ENCODE measurements around the gene ATP8B1. TPM values are rescaled to one million over a fixed set of nuclear protein-coding genes. Genes with fewer than 3 reads are reported as not detected.

Gene ATP8B1
- total and polyA plus RNA-seq, 2 experiments from 2014 or later = 1.7 to 3.0 TPM

DNA sequence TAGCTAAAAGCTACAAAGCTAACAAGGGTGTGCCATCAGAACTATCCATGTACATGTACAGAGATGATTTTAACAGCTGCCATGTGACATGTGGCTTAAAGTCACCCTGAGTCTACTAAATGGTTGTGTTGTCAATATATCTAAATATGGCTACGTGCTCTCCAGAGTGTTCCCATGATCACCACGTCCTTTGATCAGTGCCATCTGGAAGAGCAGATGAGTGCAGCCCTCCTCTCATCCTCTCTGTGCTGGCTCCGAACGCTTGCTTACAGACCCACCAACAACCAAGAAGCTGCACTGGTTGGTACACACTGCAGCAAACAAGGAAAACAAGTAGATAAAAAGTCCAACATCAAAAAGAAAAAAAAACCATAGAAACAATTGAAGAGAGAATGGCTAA lies 92.9 kb downstream of the ATP8B1 start:
- H3K36me3 ChIP-seq (ENCODE audit: insufficient read depth) = no peaks in the 10 kb centered on the region
- no peak overlapping the region for H3K27ac ChIP-seq (ENCODE audit: low read depth)
- ATAC-seq = no peak

More for the DNA sequence above, 92.9 kb downstream of the ATP8B1 start:
- Histone ChIP-seq H2AFZ (no peak overlapping the region), H3K79me2 (replicated peaks; ENCODE audit: insufficient read depth) (no peaks in the 10 kb centered on the region), H3K27me3 (ENCODE audit: insufficient read depth) (no peaks in the 10 kb centered on the region), H3K9me2 (ENCODE audit: insufficient read depth) (no peaks in the 10 kb centered on the region), H4K20me1 (replicated peaks; ENCODE audit: insufficient read depth) (0 out of 2 replicates have a peak, but pooled peaks cover 5% of the 10 kb centered on the region), H3K4me1 (ENCODE audit: insufficient read depth) (no peaks in the 10 kb centered on the region), H3K4me3 (no peak overlapping the region), H3F3A (replicated peaks; ENCODE audit: low read depth) (no peaks in the 10 kb centered on the region), H3K4me2 (no peak overlapping the region)
- H3K4me3 Mint-ChIP-seq = no peak overlapping the region
- peaks cover 3% of the 10 kb centered on the region; the same call in 2 of the 3 replicates for H3K9me3 Mint-ChIP-seq
- TF ChIP-seq STAT1 (IDR thresholded peaks at IDR 0.05; ENCODE audit: unreplicated experiment) (no peak), CTCF (conservative IDR thresholded peaks at IDR 0.05; ENCODE audit: low read depth in 2 of 2) (no peak), CREB1 (CRISPR knock-in tag; IDR thresholded peaks at IDR 0.05; ENCODE audit: low read depth) (no peak), NANOG (IDR thresholded peaks at IDR 0.05; ENCODE audit: borderline replicate concordance) (no peak), JUNB (IDR thresholded peaks at IDR 0.05; ENCODE audit: unreplicated experiment) (no peak), ZNF331 (CRISPR knock-in tag; IDR thresholded peaks at IDR 0.05; ENCODE audit: low read depth) (no peak), EZH2phosphoT487 (IDR thresholded peaks at IDR 0.05; ENCODE audit: unreplicated experiment) (no peak), ZNF114 (CRISPR knock-in tag; IDR thresholded peaks at IDR 0.05) (no peak), POLR2AphosphoS5 (IDR thresholded peaks at IDR 0.05; ENCODE audit: low read depth) (no peak), EZH2 (IDR thresholded peaks at IDR 0.05; ENCODE audit: low read depth, unreplicated experiment) (no peak)
- TF ChIP-seq, protein P1, sequence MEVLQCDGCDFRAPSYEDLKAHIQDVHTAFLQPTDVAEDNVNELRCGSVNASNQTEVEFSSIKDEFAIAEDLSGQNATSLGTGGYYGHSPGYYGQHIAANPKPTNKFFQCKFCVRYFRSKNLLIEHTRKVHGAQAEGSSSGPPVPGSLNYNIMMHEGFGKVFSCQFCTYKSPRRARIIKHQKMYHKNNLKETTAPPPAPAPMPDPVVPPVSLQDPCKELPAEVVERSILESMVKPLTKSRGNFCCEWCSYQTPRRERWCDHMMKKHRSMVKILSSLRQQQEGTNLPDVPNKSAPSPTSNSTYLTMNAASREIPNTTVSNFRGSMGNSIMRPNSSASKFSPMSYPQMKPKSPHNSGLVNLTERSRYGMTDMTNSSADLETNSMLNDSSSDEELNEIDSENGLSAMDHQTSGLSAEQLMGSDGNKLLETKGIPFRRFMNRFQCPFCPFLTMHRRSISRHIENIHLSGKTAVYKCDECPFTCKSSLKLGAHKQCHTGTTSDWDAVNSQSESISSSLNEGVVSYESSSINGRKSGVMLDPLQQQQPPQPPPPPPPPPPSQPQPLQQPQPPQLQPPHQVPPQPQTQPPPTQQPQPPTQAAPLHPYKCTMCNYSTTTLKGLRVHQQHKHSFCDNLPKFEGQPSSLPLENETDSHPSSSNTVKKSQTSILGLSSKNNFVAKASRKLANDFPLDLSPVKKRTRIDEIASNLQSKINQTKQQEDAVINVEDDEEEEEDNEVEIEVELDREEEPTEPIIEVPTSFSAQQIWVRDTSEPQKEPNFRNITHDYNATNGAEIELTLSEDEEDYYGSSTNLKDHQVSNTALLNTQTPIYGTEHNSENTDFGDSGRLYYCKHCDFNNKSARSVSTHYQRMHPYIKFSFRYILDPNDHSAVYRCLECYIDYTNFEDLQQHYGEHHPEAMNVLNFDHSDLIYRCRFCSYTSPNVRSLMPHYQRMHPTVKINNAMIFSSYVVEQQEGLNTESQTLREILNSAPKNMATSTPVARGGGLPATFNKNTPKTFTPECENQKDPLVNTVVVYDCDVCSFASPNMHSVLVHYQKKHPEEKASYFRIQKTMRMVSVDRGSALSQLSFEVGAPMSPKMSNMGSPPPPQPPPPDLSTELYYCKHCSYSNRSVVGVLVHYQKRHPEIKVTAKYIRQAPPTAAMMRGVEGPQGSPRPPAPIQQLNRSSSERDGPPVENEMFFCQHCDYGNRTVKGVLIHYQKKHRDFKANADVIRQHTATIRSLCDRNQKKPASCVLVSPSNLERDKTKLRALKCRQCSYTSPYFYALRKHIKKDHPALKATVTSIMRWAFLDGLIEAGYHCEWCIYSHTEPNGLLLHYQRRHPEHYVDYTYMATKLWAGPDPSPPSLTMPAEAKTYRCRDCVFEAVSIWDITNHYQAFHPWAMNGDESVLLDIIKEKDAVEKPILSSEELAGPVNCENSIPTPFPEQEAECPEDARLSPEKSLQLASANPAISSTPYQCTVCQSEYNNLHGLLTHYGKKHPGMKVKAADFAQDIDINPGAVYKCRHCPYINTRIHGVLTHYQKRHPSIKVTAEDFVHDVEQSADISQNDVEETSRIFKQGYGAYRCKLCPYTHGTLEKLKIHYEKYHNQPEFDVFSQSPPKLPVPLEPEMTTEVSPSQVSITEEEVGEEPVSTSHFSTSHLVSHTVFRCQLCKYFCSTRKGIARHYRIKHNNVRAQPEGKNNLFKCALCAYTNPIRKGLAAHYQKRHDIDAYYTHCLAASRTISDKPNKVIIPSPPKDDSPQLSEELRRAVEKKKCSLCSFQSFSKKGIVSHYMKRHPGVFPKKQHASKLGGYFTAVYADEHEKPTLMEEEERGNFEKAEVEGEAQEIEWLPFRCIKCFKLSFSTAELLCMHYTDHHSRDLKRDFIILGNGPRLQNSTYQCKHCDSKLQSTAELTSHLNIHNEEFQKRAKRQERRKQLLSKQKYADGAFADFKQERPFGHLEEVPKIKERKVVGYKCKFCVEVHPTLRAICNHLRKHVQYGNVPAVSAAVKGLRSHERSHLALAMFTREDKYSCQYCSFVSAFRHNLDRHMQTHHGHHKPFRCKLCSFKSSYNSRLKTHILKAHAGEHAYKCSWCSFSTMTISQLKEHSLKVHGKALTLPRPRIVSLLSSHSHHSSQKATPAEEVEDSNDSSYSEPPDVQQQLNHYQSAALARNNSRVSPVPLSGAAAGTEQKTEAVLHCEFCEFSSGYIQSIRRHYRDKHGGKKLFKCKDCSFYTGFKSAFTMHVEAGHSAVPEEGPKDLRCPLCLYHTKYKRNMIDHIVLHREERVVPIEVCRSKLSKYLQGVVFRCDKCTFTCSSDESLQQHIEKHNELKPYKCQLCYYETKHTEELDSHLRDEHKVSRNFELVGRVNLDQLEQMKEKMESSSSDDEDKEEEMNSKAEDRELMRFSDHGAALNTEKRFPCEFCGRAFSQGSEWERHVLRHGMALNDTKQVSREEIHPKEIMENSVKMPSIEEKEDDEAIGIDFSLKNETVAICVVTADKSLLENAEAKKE (CRISPR knock-in tag; IDR thresholded peaks at IDR 0.05) = no peak
- TF ChIP-seq, protein P2, sequence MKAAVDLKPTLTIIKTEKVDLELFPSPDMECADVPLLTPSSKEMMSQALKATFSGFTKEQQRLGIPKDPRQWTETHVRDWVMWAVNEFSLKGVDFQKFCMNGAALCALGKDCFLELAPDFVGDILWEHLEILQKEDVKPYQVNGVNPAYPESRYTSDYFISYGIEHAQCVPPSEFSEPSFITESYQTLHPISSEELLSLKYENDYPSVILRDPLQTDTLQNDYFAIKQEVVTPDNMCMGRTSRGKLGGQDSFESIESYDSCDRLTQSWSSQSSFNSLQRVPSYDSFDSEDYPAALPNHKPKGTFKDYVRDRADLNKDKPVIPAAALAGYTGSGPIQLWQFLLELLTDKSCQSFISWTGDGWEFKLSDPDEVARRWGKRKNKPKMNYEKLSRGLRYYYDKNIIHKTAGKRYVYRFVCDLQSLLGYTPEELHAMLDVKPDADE (IDR thresholded peaks at IDR 0.05) = no peak
- TF ChIP-seq, protein P3, sequence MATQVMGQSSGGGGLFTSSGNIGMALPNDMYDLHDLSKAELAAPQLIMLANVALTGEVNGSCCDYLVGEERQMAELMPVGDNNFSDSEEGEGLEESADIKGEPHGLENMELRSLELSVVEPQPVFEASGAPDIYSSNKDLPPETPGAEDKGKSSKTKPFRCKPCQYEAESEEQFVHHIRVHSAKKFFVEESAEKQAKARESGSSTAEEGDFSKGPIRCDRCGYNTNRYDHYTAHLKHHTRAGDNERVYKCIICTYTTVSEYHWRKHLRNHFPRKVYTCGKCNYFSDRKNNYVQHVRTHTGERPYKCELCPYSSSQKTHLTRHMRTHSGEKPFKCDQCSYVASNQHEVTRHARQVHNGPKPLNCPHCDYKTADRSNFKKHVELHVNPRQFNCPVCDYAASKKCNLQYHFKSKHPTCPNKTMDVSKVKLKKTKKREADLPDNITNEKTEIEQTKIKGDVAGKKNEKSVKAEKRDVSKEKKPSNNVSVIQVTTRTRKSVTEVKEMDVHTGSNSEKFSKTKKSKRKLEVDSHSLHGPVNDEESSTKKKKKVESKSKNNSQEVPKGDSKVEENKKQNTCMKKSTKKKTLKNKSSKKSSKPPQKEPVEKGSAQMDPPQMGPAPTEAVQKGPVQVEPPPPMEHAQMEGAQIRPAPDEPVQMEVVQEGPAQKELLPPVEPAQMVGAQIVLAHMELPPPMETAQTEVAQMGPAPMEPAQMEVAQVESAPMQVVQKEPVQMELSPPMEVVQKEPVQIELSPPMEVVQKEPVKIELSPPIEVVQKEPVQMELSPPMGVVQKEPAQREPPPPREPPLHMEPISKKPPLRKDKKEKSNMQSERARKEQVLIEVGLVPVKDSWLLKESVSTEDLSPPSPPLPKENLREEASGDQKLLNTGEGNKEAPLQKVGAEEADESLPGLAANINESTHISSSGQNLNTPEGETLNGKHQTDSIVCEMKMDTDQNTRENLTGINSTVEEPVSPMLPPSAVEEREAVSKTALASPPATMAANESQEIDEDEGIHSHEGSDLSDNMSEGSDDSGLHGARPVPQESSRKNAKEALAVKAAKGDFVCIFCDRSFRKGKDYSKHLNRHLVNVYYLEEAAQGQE (IDR thresholded peaks at IDR 0.05; ENCODE audit: unreplicated experiment) = no peak
- H3K27ac Mint-ChIP-seq = no peak overlapping the region
- no peak for DNase-seq (ENCODE audit: low spot score)
- H3K36me3 Mint-ChIP-seq (ENCODE audit: low read depth) = peaks cover 3% of the 10 kb centered on the region; the same call in 2 of the 3 replicates
- H3K4me1 Mint-ChIP-seq = no peaks in the 10 kb centered on the region
- peaks cover 8% of the 10 kb centered on the region for H3K27me3 Mint-ChIP-seq (ENCODE audit: insufficient read depth, low read depth, poor library complexity)
